Neural crest cell (in vitro differentiated cells): ENCODE measurements around the gene SNX8. TPM values are rescaled to one million over a fixed set of nuclear protein-coding genes. Genes with fewer than 3 reads are reported as not detected.

Source experiments
- DNase-seq: peaks from one replicate; pipeline ENCODE4 v3.0.0; 2021; ENCODE audit warnings: low read depth, mixed read lengths, low spot score
- H3K27ac Mint-ChIP-seq: one replicate; pipeline ENCODE4 v1.8.0; 2021; ENCODE audit warnings: mild to moderate bottlenecking, mixed read lengths; ENCODE audit not compliant: unreplicated experiment
- H3K27me3 Mint-ChIP-seq: 2 replicates; pipeline ENCODE4 v1.8.0; 2021; ENCODE audit warnings: low read depth, mild to moderate bottlenecking, mixed read lengths
- H3K36me3 Mint-ChIP-seq: 2 replicates; pipeline ENCODE4 v1.8.0; 2021; ENCODE audit warnings: low read depth, mild to moderate bottlenecking, mixed read lengths
- H3K4me1 Mint-ChIP-seq: 2 replicates; pipeline ENCODE4 v1.8.0; 2021; ENCODE audit warnings: mixed read lengths
- H3K4me3 Mint-ChIP-seq: one replicate; pipeline ENCODE4 v1.8.0; 2021; ENCODE audit warnings: mild to moderate bottlenecking, mixed read lengths
- H3K9me3 Mint-ChIP-seq: 2 replicates; pipeline ENCODE4 v1.8.0; 2021; ENCODE audit warnings: mixed read lengths
- microRNA-seq: library from miRNA; unstranded; fragments of <30 nt; microRNA quantifications from one replicate; pipeline ENCODE4, GENCODE V29; 2020
- total RNA-seq: library from RNA; stranded (reverse); gene quantifications from 2 replicates; pipeline ENCODE4 v1.2.1, GENCODE V29; 2021
- TF ChIP-seq, protein P1 (sequence below): fragments of 200-600 bp; sonication (generic); conservative IDR thresholded peaks from 2 replicates; pipeline ENCODE4 v1.5.0; 2021; ENCODE audit warnings: antibody characterized with exemption, mild to moderate bottlenecking

SNX8 gene
- total RNA-seq, 1 donor from 2014 or later: 31.8 TPM

DNA sequence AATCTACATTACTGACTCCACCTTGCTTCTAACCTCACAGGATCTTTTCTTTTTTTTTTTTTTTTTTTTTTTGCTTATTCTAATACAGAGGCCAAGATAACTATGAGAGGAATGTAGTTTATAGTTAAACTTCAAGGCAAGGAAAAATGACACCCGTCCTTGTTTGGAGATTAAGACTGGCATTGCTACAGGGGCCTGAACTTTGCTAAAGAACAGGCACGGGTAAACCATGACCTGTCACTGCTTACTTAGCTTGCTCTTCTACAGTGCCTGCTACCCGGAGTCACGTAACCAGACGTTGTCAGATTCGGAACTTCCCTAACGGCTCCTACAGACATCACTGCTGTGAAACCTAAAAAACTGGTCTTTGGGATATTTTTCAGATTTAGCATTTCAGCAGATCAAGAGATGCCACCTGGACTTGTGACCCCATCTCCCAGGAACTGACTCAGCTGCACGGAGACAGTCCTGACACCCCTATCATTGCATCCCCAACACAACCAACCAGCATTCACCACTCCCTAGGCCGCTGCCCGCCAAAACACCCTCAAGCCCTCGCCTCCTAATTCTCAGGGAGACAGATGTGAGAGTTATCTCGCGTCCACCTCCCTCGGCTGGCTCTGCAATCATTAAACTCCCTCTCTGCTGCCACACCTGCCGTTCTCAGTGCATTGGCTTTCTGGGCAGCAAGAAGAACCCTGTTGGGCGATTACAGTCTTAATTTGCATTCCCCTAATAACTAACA lies 109.0 kb downstream of the SNX8 start:
- H3K27me3 Mint-ChIP-seq: no peaks in the 10 kb centered on the region
- no peaks in the 10 kb centered on the region for H3K9me3 Mint-ChIP-seq
- TF ChIP-seq, protein P1, sequence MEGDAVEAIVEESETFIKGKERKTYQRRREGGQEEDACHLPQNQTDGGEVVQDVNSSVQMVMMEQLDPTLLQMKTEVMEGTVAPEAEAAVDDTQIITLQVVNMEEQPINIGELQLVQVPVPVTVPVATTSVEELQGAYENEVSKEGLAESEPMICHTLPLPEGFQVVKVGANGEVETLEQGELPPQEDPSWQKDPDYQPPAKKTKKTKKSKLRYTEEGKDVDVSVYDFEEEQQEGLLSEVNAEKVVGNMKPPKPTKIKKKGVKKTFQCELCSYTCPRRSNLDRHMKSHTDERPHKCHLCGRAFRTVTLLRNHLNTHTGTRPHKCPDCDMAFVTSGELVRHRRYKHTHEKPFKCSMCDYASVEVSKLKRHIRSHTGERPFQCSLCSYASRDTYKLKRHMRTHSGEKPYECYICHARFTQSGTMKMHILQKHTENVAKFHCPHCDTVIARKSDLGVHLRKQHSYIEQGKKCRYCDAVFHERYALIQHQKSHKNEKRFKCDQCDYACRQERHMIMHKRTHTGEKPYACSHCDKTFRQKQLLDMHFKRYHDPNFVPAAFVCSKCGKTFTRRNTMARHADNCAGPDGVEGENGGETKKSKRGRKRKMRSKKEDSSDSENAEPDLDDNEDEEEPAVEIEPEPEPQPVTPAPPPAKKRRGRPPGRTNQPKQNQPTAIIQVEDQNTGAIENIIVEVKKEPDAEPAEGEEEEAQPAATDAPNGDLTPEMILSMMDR: no peak
- DNase-seq: no peak
- H3K27ac Mint-ChIP-seq: peak overlapping the region; percentile 81
- H3K36me3 Mint-ChIP-seq: peaks cover 9% of the 10 kb centered on the region
- peaks cover 16% of the 10 kb centered on the region for H3K4me1 Mint-ChIP-seq
- H3K4me3 Mint-ChIP-seq: no peak overlapping the region

DNA sequence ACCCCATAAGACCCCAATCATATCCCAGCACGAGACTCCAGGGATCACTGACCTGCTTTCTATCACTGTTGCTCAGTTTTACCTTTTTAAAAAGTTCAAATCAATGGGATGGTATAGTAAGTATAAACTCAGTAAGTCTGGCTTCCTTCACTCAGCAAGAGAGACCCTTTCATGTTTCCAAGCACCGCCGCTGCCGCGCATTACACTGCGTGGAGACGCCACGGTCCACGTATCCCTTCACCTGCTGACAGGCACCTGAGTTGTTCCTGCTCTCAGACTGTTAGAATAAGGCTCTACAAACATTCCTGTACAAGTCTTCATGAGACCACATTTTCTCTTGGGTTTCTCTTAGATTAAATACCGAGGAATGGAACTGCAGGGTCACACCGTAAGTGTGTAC lies 109.8 kb downstream of the SNX8 start:
- DNase-seq: no peak
- peaks cover 9% of the 10 kb centered on the region for H3K36me3 Mint-ChIP-seq

DNA sequence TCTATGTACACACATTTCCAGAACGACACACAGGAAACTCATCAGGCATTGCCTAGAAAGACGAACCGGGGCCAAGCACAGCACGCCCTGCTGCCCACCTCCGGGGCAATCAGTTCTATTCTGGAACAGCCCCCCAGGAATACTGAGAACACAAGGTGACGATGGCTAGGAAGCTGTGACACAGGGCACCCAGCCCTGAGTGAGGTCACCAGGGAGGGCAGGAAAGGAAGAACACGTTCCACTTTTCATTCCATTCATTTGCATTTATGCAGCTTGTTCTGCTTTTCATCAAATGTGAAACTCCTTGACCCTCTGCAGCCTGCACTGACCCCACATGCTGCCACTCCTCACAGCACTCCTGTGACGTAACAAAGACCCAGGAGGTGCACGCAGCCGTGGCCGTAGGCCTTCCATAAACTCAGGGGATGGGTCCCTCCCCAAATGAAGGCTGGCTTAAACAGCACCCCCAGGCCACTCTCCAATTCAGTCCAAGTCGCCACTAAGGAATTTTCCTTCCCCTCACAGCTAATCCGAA lies 110.4 kb downstream of the SNX8 start:
- peaks cover 16% of the 10 kb centered on the region for H3K4me1 Mint-ChIP-seq
- H3K27me3 Mint-ChIP-seq: no peaks in the 10 kb centered on the region
- H3K27ac Mint-ChIP-seq: no peak overlapping the region
- TF ChIP-seq, protein P1: no peak
- H3K36me3 Mint-ChIP-seq: peaks cover 7% of the 10 kb centered on the region
- no peak overlapping the region for H3K4me3 Mint-ChIP-seq
- no peaks in the 10 kb centered on the region for H3K9me3 Mint-ChIP-seq
- DNase-seq: no peak

More for the DNA sequence above, 109.8 kb downstream of the SNX8 start:
- H3K27me3 Mint-ChIP-seq: no peaks in the 10 kb centered on the region
- no peaks in the 10 kb centered on the region for H3K9me3 Mint-ChIP-seq
- H3K4me1 Mint-ChIP-seq: peaks cover 16% of the 10 kb centered on the region
- no peak overlapping the region for H3K27ac Mint-ChIP-seq
- no peak overlapping the region for H3K4me3 Mint-ChIP-seq
- TF ChIP-seq, protein P1: no peak

DNA sequence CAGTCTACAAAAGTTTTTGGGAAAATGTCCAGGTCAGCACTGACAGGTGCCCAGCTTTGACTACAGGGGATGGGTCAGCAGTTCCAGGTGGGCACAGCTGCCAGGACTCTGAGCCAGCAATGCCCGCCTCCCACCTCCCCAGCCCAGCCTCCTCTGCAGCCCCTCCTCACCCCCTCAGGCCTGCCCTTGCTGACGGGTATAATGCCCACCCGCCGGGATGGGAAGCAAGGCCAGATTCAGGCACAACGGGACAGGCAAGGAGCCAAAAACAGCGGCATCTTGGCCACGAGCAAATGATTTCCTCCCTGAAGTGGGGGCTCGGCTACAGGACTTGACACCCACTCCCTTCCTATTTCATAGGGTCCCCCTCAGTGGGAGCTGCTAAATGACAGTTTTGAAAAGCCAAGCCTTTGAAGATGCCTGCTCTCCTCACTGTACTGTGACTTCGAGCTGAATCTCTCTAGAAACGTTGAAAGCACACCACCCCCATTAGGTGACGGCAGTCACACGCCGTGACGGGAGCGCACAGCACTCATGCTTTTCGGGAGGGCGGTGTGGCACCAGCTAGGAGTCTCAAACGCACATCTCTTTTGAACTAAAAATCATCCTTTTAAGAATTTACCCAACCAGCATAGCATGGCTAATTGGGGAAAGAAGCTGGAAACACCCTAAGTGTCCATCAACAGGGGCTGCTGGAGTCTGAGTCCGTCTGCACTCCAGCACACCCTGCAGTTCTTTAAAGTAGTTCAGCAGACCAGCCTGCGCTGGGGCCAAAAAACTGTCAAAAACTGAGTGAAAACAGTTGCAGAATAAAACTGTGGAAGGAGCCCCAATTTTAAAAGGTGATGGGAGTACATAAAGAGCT lies 111.1 kb downstream of the SNX8 start:
- no peaks in the 10 kb centered on the region for H3K27me3 Mint-ChIP-seq
- peak overlapping the region; percentile 62 for H3K27ac Mint-ChIP-seq
- H3K4me1 Mint-ChIP-seq: peaks cover 16% of the 10 kb centered on the region
- H3K4me3 Mint-ChIP-seq: no peak overlapping the region
- H3K36me3 Mint-ChIP-seq: peaks cover 3% of the 10 kb centered on the region
- TF ChIP-seq, protein P1: no peak
- no peaks in the 10 kb centered on the region for H3K9me3 Mint-ChIP-seq
- DNase-seq: no peak

DNA sequence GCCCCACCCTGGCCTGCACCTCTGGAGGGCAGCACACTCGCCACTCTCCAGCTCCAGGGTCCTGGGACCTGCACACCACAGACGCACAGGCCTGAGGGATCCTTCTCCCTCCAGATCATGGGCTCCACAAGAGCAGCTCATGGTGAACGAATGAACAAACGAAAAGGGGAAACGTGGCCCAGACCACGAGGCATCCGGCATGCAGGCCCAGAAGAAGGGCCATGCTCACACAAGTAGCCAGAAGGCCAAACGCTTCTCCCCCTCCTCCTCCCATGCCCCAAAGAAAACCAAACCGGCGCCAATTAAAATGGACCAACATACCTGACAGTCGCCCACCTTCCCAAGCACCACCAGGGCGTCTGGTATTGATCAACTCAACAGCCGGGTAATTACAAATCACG lies 111.9 kb downstream of the SNX8 start:
- H3K9me3 Mint-ChIP-seq: no peaks in the 10 kb centered on the region
- TF ChIP-seq, protein P1: no peak
- H3K27ac Mint-ChIP-seq: no peak overlapping the region
- no peaks in the 10 kb centered on the region for H3K27me3 Mint-ChIP-seq
- H3K4me3 Mint-ChIP-seq: no peak overlapping the region
- H3K36me3 Mint-ChIP-seq: peaks cover 6% of the 10 kb centered on the region
- DNase-seq: no peak
- H3K4me1 Mint-ChIP-seq: peaks cover 16% of the 10 kb centered on the region

Small RNAs within 50 kb of the gene (microRNA-seq; reads per million reads assigned to microRNA genes)
- gene MIR6836: 5.3 reads per million

Other genes with a start within 250 kb of the SNX8 start
- gene MAD1L1, start 81.5 kb downstream of the SNX8 start, total RNA-seq: 49.7 and 53.8 TPM in 2 replicates
- gene MRM2, start 72.2 kb downstream of the SNX8 start, total RNA-seq: 45.1 and 48.5 TPM in 2 replicates
- gene NUDT1, start 72.2 kb downstream of the SNX8 start, total RNA-seq: 54.9 and 60.2 TPM in 2 replicates
- gene EIF3B, start 40.4 kb upstream of the SNX8 start, total RNA-seq: 218 and 224 TPM in 2 replicates
- 13.5 and 15.0 TPM in 2 replicates for gene CHST12, start 89.2 kb upstream of the SNX8 start, total RNA-seq
- gene GRIFIN, start 162.0 kb upstream of the SNX8 start, total RNA-seq: not detected in 2 replicates
- 39.0 and 44.9 TPM in 2 replicates for gene LFNG, start 205.3 kb upstream of the SNX8 start, total RNA-seq
- 47.3 and 52.7 TPM in 2 replicates for gene BRAT1, start 241.1 kb upstream of the SNX8 start, total RNA-seq
- gene IQCE, start 244.5 kb upstream of the SNX8 start, total RNA-seq: 18.4 and 22.4 TPM in 2 replicates